Measurements from ENCODE around the gene KRTAP4-9.
"Not testable (repeated sequence)": the region's sequence is repeated elsewhere in the genome, so short reads cannot be mapped to it uniquely, and the experiment has no call there.

KRTAP4-9 gene

DNA sequence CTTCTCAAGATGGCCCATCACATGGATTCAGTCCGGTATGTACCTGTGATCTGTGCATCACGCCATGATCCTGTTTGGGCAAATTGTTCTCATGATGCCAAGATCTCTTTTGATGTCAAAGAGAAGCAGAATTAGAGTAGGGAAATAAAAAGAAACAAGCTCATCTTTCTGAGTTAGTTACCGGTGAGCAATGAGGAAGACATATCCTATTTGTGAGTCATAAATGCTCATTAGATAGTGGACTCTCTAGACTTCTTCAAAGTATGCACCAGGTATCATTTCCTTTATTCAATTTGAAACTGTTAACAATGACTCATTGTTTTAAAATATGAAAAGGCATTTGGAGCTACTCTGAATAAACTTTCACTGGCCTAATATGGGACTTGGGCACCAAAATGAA is 26.8 kb downstream of the KRTAP4-9 start:
- no peak for DNase-seq (ENCODE audit: low read depth)

DNA sequence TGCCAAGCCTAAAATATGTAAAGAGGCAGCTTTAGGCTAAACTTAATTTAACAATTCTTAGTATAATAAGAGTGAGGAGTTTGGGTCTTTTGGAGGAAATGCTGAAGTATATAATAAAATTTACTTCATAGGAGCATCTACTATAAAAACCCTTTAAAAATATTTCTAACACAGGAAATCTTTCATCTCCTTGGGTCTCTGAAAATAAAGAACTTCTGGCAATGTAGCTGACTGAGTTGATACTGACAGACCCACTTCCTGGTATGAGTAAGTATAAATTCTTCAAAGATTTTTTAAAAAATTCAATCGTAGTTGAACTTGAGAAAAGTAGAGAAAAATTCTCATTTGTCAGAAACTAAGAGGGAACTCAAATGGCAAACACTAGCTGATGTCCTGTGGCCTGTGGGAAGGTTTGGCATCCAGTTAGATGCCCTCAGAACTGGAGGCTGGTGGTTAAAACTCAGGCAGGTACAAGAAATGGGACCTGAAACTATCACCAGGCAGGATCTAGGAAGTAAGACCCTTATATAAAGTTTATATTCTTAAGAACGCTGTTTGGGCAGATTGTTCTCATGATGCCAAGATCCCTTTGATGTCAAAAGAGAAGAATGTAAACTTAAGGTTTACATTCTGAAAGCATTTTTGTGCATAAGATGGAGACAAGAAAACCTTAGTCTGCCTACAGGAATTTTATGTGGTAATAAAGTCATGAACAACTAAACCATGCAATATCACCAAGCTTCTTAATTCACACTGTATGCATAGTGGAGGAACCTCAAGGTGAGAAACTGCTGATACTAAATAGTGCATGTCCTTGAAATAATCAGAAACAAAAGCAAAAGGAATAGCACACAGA is 28.9 kb downstream of the KRTAP4-9 start:
- DNase-seq (ENCODE audit: low read depth) = no peak

DNA sequence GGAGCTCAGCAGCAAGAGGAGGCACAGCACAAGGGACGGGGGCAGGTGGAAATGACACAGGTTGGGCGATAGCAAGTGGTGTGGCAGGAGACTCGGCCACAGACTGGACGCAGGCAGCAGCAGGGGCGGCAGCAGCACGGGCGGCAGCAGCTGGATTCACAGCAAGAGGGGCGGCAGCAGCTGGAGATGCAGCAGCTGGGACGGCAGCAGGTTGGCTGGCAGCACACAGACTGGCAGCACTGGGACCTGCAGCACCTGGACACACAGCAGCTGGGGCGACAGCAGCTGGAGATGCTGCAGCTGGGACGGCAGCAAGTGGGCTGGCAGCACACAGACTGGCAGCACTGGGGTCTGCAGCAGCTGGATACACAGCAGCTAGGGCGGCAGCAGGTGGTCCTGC is 34.7 kb downstream of the KRTAP4-9 start:
- DNase-seq (ENCODE audit: low read depth) = not testable (repeated sequence)

DNA sequence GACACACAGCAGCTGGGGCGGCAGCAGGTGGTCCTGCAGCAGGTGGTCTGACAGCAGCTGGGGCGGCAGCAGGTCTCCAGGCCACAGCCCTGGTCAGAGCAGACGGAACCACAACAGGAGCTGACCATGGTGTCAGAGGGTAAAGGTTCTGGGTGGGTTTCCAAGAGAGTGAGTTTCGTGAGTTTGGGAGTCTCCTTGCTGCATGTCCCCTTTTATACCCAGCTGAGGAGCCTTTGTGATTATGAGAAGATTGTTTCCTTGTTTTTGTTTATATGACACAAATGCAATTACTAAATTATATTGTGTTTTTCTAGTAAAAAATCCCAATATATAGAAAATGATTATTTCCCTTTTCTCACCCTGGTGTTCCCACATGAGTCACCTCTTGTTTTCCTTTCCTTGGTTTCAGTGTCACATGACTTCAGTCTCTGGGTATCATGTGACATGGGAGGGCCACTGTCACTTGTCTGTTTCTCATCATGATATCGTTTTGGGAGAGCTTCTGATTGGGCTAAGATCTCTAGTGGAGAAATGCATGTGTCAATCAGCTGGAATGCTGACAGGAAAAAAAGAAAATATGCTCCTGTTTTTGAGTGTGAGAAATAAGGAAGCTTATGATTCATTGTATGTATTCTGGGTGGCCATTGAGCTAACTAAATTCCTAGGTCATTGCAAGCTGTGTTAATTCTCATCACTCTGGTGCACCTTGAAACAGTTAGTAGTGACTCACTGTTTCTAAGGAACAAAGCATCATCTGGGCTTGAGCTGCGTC is 35.4 kb downstream of the KRTAP4-9 start, which contains the start of gene KRTAP4-6:
Gene KRTAP4-6 (minus strand): TSS at position 185 of the 772 bp plus-strand sequence. CDS start 57 bp downstream, at position 128.
- no peak for DNase-seq (ENCODE audit: low read depth)

DNA sequence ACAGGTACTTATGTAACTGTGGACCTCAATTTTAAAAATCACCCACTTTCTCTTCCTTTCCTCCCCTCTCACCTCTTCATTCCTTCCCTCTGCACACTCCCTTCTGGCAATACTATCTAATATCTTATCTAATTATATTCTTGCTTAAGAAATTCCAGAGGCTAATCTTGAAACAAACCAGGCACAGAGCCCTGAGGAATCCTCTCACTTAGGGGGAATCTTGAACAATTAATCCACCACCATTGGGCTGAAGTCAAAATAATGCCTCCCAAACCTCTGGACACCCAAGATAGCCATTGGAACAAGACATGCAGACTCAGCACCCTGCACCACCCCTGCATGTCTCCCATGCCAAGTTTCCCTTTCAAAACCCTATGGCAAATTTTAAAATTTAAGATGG is 36.2 kb downstream of the KRTAP4-9 start:
- no peak for DNase-seq (ENCODE audit: low read depth)

DNA sequence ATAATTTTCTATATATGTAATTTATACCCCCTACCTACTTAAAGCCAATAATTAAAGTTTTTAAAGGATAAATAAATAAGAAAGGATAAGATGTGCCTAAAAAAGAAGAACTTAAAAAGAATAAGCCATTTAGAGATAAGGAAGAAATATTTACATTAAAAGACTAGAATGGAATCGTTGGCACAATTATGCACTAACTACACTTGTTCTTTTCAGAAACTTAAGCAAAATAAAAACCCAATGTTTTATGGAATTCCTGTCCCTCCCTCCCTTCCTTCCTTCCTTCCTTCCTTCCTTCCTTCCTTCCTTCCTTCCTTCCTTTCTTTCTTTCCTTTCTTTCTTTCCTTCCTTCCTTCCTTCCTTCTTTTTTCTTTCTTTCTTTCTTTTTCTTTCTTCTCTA is 39.7 kb downstream of the KRTAP4-9 start:
- no peak for DNase-seq (ENCODE audit: low read depth)

DNA sequence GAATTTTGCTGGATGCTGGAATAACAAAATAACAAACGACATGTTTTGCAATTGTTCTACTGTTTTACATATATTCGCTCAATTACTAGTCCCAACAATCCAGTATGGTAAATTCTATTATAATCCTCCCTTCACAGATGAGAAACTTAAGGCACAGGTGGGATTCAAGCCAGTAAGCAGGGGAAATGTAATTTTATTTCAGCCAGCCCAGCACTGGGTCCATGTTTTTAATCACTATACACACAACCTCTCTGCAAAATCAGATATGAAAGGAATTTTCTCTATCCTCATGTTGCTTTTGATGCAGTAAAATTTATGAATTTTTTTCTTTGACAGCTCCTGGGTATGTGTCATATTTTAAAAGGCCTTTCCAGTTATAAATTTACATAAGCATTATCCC is 40.1 kb downstream of the KRTAP4-9 start:
- no peak for DNase-seq (ENCODE audit: low read depth)

DNA sequence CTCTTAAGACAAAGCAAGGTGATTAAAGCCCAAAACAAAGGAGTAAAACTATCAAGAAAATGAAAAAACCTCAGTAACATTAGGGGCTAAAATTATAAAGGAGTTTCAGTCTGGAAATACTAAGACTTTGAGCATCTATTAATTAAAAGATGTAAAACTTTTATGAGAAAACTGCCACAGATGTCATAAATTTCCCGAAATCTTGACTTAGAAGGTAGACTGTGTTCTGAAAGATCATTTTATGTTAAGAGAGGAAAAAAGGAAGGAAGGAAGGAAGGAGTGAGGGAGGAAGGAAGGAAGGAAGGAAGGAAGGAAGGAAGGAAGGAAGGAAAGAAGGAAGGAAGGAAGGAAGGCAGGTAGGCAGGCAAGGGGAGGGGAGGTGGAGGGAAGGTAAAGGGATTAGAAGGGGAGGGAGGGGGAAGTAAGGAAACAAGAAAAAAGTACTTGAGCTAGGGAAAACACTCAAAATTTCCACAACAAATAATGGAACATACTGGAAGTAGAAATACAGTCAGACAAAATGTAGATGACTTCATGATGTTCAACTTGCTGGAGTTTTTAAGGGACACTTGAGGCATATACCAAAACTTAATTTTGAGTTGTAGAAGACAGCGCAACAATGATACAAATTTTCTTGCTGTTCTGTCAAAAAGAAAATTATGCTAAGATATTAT is 42.5 kb downstream of the KRTAP4-9 start:
- DNase-seq (ENCODE audit: low read depth) = no peak

DNA sequence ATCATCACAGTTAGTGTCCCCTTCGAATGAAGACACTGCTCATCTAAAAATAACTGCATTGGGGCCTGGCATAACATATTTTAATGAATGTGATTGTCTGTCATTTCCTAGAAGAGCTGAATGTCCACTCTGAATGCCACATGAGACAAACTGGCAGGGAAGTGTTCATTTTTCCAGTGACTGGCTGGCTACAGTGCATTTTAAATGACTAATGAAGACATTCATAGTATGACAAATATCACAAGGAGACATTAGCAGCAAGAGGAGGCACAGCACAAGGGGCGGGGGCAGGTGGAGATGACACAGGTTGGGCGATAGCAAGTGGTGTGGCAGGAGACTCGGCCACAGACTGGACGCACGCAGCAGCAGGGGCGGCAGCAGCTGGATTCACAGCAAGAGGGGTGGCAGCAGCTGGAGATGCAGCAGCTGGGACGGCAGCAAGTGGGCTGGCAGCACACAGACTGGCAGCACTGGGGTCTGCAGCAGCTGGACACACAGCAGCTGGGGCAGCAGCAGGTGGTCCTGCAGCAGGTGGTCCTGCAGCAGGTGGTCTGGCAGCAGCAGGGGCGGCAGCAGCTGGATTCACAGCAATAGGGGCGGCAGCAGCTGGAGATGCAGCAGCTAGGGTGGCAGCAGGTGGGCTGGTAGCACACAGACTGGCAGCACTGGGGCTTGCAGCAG is 43.9 kb downstream of the KRTAP4-9 start:
- not testable (repeated sequence) for DNase-seq (ENCODE audit: low read depth)

DNA sequence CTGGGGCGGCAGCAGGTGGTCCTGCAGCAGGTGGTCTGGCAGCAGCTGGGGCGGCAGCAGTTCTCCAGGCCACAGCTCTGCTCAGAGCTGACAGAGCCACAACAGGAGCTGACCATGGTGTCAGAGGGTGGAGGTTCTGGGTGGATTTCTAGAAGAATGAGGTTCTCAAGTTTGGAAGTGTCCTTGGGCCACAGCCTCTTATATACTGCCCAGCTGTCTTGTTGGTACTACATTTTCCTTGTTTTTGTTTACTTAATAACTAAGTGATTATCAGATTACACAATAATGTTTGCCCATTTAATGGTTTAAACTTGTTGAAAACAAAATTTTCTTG is 44.4 kb downstream of the KRTAP4-9 start, which contains the start of gene KRTAP4-5:
Gene KRTAP4-5 (minus strand): TSS at position 174 of the 334 bp plus-strand sequence. CDS start 58 bp downstream, at position 116.
- DNase-seq (ENCODE audit: low read depth) = no peak

DNA sequence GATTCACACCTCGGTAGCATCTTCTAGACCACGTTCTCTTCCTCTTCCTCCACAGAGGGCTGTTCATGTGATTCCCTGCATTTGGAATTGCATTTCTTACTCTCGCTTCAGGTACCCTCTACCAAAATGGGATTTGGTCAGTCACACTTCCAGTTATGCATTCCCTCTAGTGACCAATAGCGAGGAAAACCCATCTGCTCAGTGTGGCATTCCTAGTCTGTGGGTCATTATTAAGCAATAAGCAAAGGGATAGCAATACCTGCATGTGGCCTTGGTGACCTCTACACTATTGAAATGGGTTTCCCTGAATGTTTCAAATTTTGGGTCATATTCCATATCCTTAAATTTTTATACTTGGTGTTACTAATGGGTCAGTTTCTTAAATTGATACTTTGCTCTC is 44.8 kb downstream of the KRTAP4-9 start:
- DNase-seq (ENCODE audit: low read depth) = no peak

DNA sequence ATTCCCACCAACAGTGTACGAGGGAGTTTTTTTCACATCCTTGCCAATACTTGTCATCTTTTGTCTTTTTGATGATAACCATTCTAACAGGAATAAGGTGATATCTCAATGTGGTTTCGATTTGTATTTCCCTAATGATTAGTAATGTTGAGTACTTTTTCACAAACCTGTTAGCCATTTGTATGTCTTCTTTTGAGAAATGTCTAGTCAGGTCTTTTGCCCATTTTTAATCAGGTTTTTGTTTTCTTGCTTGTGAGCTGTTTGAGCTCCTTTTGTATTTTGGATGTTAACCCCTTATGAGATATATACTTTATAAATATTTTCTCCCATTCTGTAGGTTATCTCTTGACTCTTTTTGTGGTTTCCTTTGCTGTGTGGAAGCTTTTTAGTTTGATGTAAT is 46.3 kb downstream of the KRTAP4-9 start:
- no peak for DNase-seq (ENCODE audit: low read depth)

DNA sequence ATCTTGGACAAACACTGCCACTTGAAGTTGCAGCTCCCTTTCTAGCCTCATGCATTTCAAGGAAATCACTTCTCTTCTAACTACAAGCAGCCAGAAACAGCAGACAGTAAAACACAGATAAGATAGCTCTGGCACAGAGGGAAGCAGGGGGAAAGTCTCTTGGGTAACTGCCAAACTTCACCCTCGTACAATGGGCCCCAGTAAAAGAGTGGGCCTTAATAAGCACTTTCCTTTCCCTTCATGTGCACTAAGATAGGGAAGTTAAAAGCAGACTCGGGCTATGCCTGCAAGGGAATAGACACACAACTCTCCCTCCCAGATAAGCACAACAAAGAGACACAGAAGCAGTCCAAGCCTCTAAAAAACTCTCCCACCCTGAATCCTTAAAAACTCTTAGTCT is 48.7 kb downstream of the KRTAP4-9 start:
- no peak for DNase-seq (ENCODE audit: low read depth)

Data from activated T-helper 1 cell treated with Interleukin-2 at 50 U/mL for 16 hours (primary cell).